Vagina (tissue), 2 donors: ENCODE data around the gene TPD52L1. TPM values are rescaled to one million over a fixed set of nuclear protein-coding genes. Genes with fewer than 3 reads are reported as not detected.
"Not testable (repeated sequence)": the region's sequence is repeated elsewhere in the genome, so short reads cannot be mapped to it uniquely, and the experiment has no call there.

Experiments
- DNase-seq, 2 donors: peaks; one replicate each; pipeline ENCODE4 v3.0.0-alpha.2; 2017; ENCODE audit errors: extremely low spot score in 2 of 2
- H3K27ac ChIP-seq: fragments of 200-600 bp; sonication (generic); one replicate; pipeline ENCODE4 v1.5.1; 2019
- H3K27me3 ChIP-seq: fragments of 200-600 bp; sonication (generic); one replicate; pipeline ENCODE4 v1.5.1; 2019
- H3K36me3 ChIP-seq, 2 donors: fragments of 200-600 bp; sonication (generic); one replicate each; pipeline ENCODE4 v1.5.1; 2017 to 2019
- H3K4me1 ChIP-seq: fragments of 200-600 bp; sonication (generic); one replicate; pipeline ENCODE4 v1.5.1; 2019
- H3K4me3 ChIP-seq, 2 donors: fragments of 200-600 bp; sonication (generic); 1 replicate in 1 of 2; 2 replicates in 1 of 2; pipeline ENCODE4 v1.5.1; 2016 to 2019
- H3K9me3 ChIP-seq: fragments of 200-600 bp; sonication (generic); one replicate; pipeline ENCODE4 v1.5.1; 2019
- POLR2A ChIP-seq, 2 donors: fragments of 450-650 bp; IDR thresholded peaks; one replicate each; pipeline ENCODE4 v1.6.1; 2017; ENCODE audit warnings: antibody characterized with exemption in 2 of 2, mild to moderate bottlenecking in 2 of 2, moderate library complexity in 2 of 2
- POLR2AphosphoS5 ChIP-seq, 2 donors: sonication (generic); formaldehyde crosslinking; IDR thresholded peaks; one replicate each; pipeline ENCODE4 v1.9.0; 2017; ENCODE audit warnings: antibody characterized with exemption in 2 of 2, mild to moderate bottlenecking in 2 of 2, low read depth in 1 of 2; ENCODE audit not compliant: insufficient read depth in 1 of 2
- intact Hi-C: fragments of 100-400 bp; cut with DNase I; formaldehyde crosslinking; loops from one replicate; pipeline ENCODE4 v1.15.1; 2023
- total RNA-seq: library from RNA; depleted of rRNA; stranded (reverse); fragments of >200 nt; gene quantifications from one replicate; pipeline ENCODE4 v1.2.3, GENCODE V29; 2016
- TF ChIP-seq, protein P1 (sequence below), 3 experiments: fragments of 450-650 bp in 2 of 3; fragments of 200-600 bp in 1 of 3; sonication (generic) in 1 of 3; IDR thresholded peaks; one replicate each; pipeline ENCODE4 v1.5.1; 2017 to 2019; ENCODE audit warnings: antibody characterized with exemption in 3 of 3, mild to moderate bottlenecking in 2 of 3, moderate library complexity in 2 of 3

The TPD52L1 gene
- total RNA-seq, 1 donor from 2014 or later: 85.0 TPM

DNA sequence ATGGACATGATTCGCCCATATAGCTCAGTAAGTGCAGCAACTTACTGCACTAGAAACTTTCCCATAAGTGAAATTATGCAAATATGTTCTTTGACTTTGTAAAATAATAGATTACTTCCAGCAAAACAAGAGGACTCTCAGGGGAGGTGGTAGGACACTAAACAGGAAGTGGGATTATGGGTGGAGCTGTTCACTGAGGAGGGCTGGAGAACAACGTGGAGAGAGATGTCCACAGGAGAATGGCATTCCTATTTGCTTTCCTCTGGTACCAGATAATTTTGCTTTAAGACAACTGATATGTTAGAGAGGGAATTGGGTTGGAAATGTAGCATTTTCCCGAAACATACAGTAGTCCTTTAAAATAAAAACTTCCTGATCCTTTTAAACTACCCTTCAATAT lies 3.7 kb downstream of the TPD52L1 start:
- TF ChIP-seq, protein P1, sequence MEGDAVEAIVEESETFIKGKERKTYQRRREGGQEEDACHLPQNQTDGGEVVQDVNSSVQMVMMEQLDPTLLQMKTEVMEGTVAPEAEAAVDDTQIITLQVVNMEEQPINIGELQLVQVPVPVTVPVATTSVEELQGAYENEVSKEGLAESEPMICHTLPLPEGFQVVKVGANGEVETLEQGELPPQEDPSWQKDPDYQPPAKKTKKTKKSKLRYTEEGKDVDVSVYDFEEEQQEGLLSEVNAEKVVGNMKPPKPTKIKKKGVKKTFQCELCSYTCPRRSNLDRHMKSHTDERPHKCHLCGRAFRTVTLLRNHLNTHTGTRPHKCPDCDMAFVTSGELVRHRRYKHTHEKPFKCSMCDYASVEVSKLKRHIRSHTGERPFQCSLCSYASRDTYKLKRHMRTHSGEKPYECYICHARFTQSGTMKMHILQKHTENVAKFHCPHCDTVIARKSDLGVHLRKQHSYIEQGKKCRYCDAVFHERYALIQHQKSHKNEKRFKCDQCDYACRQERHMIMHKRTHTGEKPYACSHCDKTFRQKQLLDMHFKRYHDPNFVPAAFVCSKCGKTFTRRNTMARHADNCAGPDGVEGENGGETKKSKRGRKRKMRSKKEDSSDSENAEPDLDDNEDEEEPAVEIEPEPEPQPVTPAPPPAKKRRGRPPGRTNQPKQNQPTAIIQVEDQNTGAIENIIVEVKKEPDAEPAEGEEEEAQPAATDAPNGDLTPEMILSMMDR (IDR thresholded peaks at IDR 0.05): no peak
- no peak for TF ChIP-seq POLR2A (IDR thresholded peaks at IDR 0.05)
- Histone ChIP-seq H3K36me3 (no peaks in the 10 kb centered on the region), H3K9me3 (no peaks in the 10 kb centered on the region), H3K27me3 (no peaks in the 10 kb centered on the region), H3K4me3 (no peak overlapping the region), H3K4me1 (peaks cover 18% of the 10 kb centered on the region), H3K27ac (no peak overlapping the region)
- intact Hi-C loops: loop anchor here (10.0 kb wide), 2 partner anchors 148 to 608 kb away; partner anchors contain the start of gene HDDC2
- no peak for DNase-seq

DNA sequence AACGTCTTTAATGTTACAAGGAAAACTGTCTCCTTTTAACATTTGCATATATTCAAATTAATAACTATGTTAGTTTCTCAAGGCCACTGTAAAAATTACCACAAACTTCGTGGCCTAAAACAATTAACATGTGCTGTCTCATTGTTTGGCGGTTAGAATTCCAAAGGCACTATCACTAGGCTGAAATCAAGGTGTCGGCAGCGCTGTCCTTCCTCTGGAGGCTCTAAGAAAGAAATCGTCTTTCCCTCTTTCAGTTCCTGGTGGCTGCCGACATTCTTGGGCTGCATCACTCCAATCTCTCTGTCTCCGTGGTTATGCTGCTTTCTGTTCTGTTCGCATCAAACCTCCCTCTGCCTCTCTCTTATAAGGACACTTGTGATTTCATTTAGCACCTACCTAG lies 4.2 kb downstream of the TPD52L1 start:
- Histone ChIP-seq H3K9me3 (no peaks in the 10 kb centered on the region), H3K27ac (no peak overlapping the region), H3K4me3 (no peak overlapping the region), H3K4me1 (peaks cover 18% of the 10 kb centered on the region), H3K27me3 (no peaks in the 10 kb centered on the region), H3K36me3 (no peaks in the 10 kb centered on the region)
- no peak for DNase-seq
- intact Hi-C loops: loop anchor here (10.0 kb wide), 2 partner anchors 147 to 607 kb away; partner anchors contain the start of gene HDDC2
- no peak for TF ChIP-seq POLR2AphosphoS5 (IDR thresholded peaks at IDR 0.05; ENCODE audit: insufficient read depth in 1 of 2, low read depth in 1 of 2)
- no peak for TF ChIP-seq POLR2A (IDR thresholded peaks at IDR 0.05)
- TF ChIP-seq, protein P1 (IDR thresholded peaks at IDR 0.05): no peak

DNA sequence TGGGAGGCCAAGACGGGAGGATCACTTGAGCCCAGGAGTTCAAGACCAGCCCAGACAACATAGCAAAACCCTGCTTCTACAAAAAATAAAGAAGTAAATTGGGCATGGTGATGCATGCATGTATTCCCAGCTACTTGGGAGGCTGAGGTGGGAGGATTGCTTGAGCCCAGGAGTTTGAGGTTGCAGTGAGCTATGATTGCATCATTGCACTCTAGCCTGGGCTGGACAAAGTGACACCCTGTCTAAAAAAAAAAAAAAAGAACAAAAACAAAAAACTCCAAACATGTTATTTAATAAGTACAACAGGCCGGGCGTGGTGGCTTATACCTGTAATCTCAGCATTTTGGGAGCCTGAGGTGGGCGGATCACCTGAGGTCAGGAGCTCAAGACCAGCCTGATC lies 9.8 kb downstream of the TPD52L1 start:
- DNase-seq, H3K36me3 ChIP-seq, H3K27me3 ChIP-seq, H3K27ac ChIP-seq, H3K4me3 ChIP-seq, intact Hi-C loops, H3K9me3 ChIP-seq, H3K4me1 ChIP-seq: not testable (repeated sequence)

DNA sequence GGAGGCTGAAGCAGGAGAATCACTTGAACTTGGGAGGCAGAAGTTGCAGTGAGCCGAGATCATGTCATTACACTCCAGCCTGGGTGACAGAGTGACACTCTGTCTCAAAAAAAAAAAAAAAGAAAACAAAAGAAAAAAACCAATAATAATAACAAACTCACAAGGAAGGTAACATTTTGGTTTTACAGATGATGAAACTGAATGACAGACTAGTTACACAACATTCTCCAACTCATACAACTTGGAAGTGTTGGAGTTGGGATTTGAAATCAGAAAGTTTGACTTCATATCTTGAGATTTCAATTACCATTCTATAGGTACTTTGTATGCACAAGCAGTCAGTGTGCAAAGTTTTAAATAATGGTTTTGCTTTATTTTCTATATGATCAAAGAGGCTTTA lies 10.2 kb downstream of the TPD52L1 start:
- no peak for DNase-seq
- Histone ChIP-seq H3K9me3 (no peaks in the 10 kb centered on the region), H3K27ac (no peak overlapping the region), H3K4me3 (no peak overlapping the region), H3K27me3 (no peaks in the 10 kb centered on the region), H3K36me3 (no peaks in the 10 kb centered on the region), H3K4me1 (peaks cover 3% of the 10 kb centered on the region)
- TF ChIP-seq POLR2AphosphoS5 (IDR thresholded peaks at IDR 0.05; ENCODE audit: insufficient read depth in 1 of 2, low read depth in 1 of 2): no peak
- TF ChIP-seq POLR2A (IDR thresholded peaks at IDR 0.05): no peak
- TF ChIP-seq, protein P1 (IDR thresholded peaks at IDR 0.05): no peak
- intact Hi-C loops: loop anchor here (1.0 kb wide), 1 partner anchor 9 kb away; no protein-coding TSS in a partner anchor

DNA sequence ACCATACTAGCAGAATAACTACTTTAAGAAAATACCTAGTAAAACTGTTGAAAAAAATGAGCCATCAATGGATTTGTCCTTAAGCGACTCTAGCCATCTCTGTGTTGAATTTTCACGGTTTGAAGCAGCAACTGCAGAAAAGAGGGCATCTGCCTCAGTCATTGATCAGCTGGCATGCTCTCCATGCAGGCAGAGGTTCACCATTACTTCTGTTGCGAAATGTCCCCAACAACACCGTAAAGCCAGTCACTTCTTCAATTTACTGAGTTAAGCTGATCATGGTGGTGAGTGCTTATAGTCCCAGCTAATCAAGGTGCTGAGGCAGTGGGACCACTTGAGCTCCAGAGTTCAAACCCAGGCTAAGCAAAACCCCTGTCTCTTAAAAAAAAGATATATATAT lies 11.1 kb downstream of the TPD52L1 start:
- Histone ChIP-seq H3K36me3 (no peaks in the 10 kb centered on the region), H3K9me3 (no peaks in the 10 kb centered on the region), H3K27ac (no peak overlapping the region), H3K27me3 (no peaks in the 10 kb centered on the region), H3K4me3 (no peak overlapping the region), H3K4me1 (peaks cover 12% of the 10 kb centered on the region)
- intact Hi-C loops: loop anchor here (1.0 kb wide), 1 partner anchor 9 kb away; no protein-coding TSS in a partner anchor
- DNase-seq: no peak
- TF ChIP-seq, protein P1 (IDR thresholded peaks at IDR 0.05): no peak
- TF ChIP-seq POLR2A (IDR thresholded peaks at IDR 0.05) (no peak), POLR2AphosphoS5 (IDR thresholded peaks at IDR 0.05; ENCODE audit: insufficient read depth in 1 of 2, low read depth in 1 of 2) (no peak)
